GM19099 (cell line): ENCODE results near the gene PRSS21.

Experiments used
- POLR2A ChIP-seq: IDR thresholded peaks from 3 replicates; pipeline ENCODE4 v1.6.1; 2011; ENCODE audit warnings: low read depth; ENCODE audit not compliant: insufficient read length; ENCODE audit errors: extremely low read depth

Gene PRSS21

GRCh38 chr16:2852731-2853507, 35.9 kb downstream of the PRSS21 start:
- no peak for TF ChIP-seq POLR2A

DNA sequence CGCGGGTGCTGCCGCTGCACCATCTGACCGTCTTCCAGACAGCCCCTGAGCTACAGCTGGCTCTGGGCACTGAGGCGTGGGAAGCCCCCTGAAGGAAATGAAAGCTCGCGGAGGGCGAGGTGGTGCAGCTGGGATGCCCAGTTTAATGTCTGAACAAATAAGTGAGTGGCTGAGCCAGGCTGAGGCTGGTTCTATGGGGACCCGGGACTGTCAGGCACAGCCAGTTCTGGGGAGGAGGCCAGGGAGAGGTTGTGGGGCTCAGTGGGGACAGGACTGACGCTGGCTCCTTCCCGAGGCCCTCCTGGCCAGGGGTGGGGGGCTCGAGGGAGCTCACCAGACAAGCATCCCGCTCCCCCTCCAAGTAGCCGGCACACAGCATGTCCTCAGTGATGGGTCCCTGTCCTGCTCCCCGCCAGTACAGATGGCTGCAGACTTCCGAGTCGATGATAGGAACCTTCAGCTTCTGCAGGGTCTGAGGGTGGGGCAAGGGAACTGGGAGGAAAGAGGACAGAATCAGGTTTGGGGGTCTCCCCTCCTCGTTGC, 36.6 kb downstream of the PRSS21 start:
- no peak for TF ChIP-seq POLR2A

- no peak for TF ChIP-seq POLR2A
Measured at GRCh38 chr16:2854700-2855309, 37.8 kb downstream of the PRSS21 start.

DNA sequence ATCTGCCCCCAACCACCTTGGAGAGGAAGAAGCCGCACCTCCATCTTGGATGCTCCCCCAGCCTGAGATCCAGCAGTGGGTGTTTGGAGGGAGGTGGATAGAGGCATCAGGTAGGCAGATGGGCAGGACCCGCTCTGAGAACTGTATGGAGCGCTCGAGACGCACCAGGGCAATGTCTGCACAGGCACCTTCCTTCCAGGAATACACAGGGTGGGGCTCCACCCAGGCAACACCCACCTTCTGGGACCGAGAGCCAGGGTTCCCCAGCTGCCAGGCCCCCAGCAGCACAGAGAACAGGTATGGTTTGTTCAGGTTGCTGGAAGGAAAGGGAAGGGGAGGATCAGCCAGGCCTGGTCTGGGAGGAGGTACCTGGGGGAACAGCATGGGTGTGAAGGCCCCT, 38.5 kb downstream of the PRSS21 start:
- no peak for TF ChIP-seq POLR2A

DNA sequence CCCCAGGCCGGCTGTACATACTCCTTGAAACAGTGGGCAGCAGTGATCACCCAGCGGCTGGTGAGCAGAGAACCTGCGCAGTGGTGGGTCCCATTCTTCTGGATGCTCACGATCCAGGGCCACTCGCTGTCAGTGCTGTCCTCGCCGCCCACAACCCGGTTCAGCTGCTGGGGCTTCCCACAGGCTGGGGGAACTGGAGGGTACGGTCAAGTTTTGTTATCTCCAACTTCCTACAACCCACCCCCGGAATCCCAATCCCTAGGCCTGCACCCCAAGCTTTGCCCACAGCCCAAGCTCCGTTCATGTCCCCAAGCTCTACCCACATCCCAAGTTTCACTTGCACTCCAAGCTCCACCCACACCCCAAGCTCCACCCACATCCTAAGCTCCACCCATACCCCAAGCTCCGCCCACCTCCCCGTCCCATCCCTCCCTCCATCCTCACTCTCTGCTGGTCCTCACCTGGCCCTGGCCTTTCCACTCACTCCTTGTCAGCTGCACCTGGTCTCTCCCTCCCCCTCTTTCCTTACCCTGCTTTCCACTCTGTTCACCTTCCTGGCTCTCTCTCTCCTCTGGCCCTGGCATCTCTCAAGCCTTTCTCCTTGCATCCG, 39.1 kb downstream of the PRSS21 start:
- no peak for TF ChIP-seq POLR2A

- no peak for TF ChIP-seq POLR2A
Measured at GRCh38 chr16:2856686-2857450, 39.8 kb downstream of the PRSS21 start.

GRCh38 chr16:2857451-2858244, 40.6 kb downstream of the PRSS21 start, which contains the start of gene PRSS22:
PRSS22 (minus strand) TSS chr16:2858170; CDS start chr16:2858104, 66 bp downstream.
- no peak for TF ChIP-seq POLR2A

GRCh38 chr16:2858245-2859025, 41.4 kb downstream of the PRSS21 start:
- TF ChIP-seq POLR2A: no peak

DNA sequence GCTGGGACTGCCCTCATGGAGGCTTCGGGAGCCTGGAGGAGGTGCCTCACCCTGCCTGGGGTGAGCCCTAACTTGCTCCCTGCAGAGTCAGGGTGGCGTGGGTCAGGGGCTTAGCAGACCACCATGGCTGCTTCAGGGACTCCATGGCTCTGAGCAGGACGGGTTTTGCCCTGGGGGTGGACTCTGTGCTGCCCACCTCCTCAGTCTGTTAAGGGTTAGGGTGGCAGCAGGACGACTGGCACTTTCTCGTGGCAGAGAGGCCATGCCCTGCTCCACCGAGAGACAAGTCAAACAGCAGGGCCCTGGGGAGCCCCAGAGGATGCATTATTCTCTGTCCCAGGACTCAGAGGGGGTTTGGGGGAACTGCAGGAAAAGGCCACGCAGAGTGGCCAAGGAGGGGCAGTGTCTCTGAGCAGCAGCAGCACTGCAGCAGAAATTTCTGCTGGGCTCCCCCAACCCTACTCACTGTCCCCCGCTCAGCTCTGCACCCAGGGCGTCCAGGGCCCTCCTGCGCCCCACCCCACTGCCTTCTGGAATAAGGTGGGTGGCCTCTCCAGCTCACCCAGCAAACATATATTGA, 42.7 kb downstream of the PRSS21 start:
- TF ChIP-seq POLR2A: no peak

- no peak for TF ChIP-seq POLR2A
Measured at GRCh38 chr16:2860826-2861567, 44.0 kb downstream of the PRSS21 start.

- no peak for TF ChIP-seq POLR2A
Measured at GRCh38 chr16:2865651-2866050, 48.6 kb downstream of the PRSS21 start.

GRCh38 chr16:2866431-2866830, 49.4 kb downstream of the PRSS21 start:
- no peak for TF ChIP-seq POLR2A

- TF ChIP-seq POLR2A: no peak
Measured at GRCh38 chr16:2867661-2867986, 50.6 kb downstream of the PRSS21 start.
